NCI-H345 treated with DMSO at 0.1 percent for 48 hours (cell line): ENCODE data around the gene TRPC3.

Experiments
- DNase-seq: peaks from one replicate; lab custom pipeline; 2025; ENCODE audit not compliant: unreplicated experiment; lab: John Stamatoyannopoulos, UW

Gene TRPC3

DNA sequence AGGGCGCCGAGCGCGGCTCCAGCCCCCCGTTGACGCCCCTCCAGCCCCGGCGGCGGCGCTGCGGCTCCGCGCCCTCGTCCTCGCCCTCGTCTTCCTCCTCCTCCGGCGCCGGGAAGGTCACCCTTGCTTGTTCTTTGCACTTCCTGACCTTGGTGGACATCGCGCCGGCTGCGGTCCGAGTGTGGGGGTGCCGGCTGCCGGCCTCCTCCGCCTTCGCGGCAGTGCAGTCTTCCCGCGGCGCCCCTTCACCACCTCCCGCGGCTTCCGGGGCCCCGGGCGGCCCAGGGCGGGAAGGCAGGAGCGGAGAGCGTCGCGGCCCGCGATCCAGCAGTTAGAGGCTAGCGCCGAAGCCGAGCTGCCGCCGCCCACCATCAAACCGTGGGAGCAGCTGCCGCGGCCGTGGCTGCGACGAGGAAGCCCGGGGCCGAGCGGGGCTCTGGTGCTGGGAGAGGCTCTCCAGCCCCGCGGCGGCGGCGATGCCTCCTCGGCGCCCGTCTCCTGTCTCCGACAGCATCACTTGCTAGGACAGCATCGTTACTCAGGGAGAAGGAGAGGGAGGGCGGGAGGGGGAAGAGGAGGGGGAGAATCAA is at the start of gene TRPC3:
TSS of gene TRPC3 (minus strand) at position 540 of the 590 bp plus-strand sequence. CDS start at position 160, 380 bp downstream.
- no peak for DNase-seq

DNA sequence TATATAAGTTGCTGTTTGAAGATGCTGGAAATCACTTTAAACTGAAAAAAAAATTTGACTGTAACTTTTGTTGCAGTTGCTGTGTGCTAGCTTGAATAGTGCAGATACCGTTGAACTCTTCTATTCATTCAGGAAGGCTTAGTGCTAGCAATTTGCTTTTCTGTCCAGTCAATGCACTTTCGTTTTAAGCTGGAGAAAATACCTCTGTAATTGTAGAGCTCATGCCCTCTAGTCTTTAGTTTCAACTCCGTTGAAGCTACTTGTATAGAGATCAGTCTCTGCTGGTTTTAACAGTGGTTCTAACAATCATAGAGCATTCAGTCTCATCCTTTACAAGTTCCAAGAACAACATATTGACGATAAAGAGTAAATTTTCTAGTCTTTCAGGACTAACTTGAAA is 49.0 kb upstream of the TRPC3 start:
- DNase-seq = no peak

- DNase-seq = peak; percentile 27
These were observed 46.2 kb upstream of the TRPC3 start for GRCh38 chr4:121998024-121998423.

DNA sequence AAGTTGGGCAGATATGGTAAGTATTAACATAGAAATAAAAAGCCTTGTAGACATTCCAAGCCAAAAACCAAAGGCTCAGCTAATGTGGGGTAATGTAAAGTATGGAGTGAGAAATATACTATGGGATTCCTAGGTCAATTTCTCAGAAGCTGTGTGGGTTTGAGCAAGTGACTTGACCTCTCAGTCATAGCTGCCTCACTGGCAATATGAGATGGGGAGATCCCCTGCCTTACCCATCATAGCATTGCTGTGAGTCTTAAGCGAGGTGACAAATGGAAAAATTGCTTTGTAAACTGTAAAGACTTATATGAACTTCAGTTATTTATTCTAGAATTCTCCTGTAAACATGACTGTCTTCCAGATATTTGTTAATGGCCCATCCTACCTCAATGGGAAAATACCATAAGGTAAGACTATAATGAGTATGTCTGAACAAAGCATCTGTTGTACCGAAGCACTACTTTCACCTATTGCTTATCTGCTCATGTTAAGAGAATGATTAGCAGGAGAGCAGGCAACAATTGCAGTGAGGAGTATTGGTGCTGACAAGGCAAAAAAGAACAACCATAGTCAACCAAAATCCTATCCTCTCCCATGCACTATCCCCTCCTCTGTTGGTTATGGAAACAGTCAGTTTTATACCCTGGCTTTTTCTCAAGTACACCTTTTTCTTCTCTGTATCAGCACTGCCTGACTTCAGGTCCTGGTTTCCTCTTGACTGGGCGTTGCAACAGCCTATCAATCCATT is 44.1 kb upstream of the TRPC3 start:
- no peak for DNase-seq

- no peak for DNase-seq
These were observed 40.1 kb upstream of the TRPC3 start for GRCh38 chr4:121991968-121992367.

- DNase-seq = no peak
These were observed 38.6 kb upstream of the TRPC3 start for GRCh38 chr4:121990489-121990888.

DNA sequence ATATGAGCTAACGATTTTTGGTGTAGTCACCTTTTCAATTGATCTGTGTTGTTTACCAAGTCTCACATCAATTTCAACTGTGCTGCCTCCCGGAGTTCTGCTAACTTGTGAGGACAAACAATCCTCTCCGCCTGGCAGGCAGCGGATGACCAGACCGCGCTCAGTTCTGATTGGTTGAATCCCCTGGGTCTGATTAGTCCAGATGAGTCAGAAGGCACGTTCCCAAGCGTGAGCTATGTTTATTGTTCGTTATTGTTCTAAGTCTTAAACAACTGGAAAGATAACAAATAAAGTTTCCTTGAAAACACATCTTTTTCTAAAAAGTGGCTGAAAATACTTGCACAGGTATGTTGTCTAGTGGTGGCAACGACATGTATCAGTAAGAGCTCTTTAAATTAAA is 37.9 kb upstream of the TRPC3 start:
- DNase-seq = no peak

DNA sequence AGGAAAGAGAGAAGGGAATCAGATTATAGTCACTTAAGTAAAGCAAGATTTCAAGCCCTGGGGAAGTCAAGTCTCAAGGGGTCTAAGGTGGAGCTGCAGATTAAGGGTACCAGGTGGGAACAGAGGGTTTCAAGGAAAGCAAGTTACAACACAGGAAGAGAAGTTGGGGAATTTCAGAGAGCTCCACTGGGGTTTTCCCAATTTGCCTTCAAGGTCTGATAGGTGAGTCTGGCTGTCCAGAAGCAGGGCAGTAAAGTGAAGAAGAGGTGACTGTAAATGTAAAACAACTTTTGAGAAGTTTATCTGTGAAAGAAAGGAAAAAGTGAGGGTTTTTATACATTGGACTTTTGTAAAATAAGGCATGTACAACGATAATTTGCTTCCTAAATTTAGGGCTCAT is 37.1 kb upstream of the TRPC3 start:
- DNase-seq = no peak

DNA sequence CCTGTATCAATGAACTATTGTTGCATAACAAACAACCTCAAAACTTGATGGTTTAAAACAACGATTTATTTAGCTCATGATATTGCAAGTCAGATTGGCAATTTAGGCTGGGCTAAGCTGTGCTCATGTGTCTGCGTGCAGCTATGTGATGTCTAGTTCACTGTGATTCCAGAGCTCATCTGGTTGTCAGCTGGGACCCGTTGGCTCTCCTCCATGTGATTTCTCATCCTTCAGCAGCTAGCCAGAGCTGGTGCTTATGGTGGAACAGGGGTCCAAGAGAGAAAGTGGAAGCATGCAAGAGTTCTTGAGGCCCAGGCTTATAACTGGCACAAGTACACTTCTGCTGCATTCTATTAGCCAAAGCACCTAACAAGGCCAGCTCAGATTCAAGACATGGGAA is 28.8 kb upstream of the TRPC3 start:
- no peak for DNase-seq

GRCh38 chr4:121978172-121978516 is 26.3 kb upstream of the TRPC3 start:
- no peak for DNase-seq

GRCh38 chr4:121977251-121978171 is 25.7 kb upstream of the TRPC3 start:
- no peak for DNase-seq

GRCh38 chr4:121975784-121976183 is 23.9 kb upstream of the TRPC3 start:
- DNase-seq = no peak

DNA sequence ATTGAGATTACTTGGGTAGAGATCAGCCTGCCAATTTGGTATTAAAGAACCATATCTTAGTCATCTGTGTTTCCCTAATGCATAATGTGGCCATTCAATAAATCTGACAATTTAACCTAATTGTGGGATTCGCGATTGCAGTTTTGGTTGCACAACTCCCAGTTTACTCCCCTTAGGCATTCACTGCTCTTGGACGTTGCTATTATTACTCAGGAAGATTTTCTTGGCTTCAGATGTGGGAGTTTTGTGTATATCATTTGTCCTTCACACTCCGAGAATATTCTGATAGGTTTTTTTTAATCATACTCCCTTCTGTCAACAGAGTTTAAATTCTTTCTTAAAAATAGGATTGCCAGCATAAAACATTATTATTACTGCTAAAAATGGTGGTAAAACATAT is 22.0 kb upstream of the TRPC3 start:
- DNase-seq = no peak

GRCh38 chr4:121968859-121969258 is 17.0 kb upstream of the TRPC3 start:
- DNase-seq = no peak

DNA sequence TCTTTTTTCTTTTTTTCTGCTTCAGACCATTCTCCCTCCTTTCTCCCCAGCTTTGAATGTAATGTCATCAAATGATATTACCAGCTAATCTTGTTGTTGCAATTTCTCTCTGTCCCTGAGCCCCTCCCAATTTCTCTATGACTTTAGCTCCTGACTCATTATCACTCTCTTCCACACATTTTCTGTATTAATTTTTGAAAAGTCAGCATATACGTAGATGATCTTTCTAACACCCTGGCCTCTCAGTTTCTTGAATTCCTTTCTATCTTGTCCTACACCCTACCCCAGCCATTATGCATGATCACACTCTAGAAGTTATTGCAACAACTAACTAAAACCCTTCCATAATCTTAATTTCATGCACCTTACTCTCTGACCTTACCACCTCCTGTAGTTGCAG is 13.1 kb upstream of the TRPC3 start:
- DNase-seq = no peak

- DNase-seq = no peak
These were observed 9.0 kb upstream of the TRPC3 start for GRCh38 chr4:121960818-121961217.

DNA sequence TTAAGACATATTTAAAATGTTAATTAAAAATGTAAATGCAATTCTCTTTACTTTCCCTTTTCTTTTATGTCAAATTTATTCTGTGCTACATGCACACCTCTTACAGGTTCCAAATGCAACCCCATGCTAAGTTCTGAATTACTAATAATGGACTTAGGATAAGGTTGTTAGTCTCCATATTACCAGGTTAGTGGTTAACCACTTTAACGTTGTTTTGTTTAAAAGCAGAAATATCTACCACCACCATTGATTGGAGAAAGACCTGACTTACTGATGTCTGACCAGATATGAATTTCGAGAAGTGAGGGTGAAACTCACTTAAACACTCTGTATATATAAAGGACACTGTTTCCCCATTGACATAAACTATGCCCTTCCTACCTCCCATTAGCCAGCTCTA is 6.9 kb upstream of the TRPC3 start:
- DNase-seq = no peak

DNA sequence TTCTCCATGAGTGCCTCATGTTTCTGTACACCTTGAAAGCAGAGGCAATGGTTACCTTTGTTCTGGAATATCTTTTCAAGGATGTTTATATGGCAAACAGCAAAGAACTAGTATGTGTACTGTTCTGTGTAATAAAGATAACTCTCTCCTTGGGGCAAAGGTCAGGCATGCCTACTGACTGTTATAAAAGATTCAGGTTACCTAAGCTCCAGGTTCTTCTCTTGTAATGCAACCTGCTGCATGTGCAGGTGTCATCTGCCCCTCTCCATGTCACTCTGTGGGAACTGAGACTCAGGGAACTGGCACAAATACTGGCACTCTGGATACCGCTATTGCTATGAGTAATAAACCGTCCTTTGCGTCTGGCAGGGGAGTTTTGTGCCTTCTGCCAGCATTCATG is 5.4 kb upstream of the TRPC3 start:
- no peak for DNase-seq

- DNase-seq = no peak
These were observed 2.0 kb upstream of the TRPC3 start for GRCh38 chr4:121953860-121954259.

DNA sequence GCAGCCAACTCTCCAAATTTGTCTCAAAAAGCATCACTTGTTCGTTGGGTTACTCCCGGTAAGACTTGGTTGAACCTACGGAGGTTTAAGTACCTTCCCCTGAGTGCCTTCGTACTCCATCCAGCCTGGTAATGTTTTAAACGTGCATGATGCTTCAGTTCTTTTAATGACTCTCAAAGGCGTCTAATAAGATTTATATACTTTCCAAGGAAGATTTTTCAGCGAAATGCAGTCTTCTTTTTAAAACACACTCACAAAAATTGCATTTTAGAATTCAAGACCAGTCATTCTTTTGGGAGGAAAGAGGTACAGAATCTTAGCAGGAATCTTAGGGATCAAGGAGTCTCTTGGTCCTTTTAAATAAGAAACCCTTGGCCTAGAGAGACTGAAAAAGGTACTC is 430 bp upstream of the TRPC3 start:
- no peak for DNase-seq

DNA sequence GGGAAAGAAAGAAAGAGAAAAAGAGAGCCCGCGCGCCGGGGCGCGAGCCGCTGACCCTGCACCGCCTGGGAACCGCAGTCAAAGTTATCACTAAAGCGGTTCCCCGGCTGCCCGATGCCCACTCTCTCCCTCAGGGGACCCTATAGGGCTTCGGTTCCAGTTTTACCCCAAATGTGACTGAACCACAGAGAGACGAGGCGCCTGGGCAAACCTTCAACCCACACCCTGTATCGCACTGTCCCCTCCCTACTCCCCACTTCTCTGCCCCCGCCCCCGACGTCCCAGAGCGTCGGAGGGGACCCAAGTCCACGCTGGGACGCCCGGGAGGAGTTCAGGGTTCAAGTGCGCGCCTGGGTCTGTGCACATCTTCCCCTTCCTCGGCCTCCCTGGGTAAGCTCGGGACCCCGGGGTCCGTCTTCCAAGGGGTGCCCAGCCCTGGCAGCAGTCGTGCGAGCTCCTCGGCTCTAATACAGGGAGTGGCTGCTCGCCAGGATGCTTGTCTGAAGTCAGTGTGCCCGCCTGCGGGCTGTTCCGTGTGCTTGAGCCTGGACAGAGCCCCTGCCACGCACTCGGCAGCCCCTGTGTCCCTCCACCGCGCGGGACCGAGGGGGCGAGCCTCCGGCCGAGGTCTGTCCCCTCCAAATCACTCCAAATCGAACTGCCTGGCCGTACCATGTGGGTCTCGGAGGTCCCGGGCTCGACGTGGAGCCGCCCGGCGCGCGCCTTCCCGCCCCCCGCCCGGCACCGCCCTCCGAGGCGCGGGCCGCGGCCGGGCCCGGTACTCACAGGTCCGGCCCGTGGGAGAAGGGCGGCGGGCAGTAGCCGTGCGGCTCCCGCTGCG is 960 bp downstream of the TRPC3 start:
- no peak for DNase-seq
